ENCODE data around the gene CSNK2A2.

The CSNK2A2 gene

GRCh38 chr16:58198022-58198683 lies at the start of gene CSNK2A2:
CSNK2A2 (minus strand) TSS chr16:58198106; CDS start chr16:58197736, 370 bp downstream.
- no peaks in the 10 kb centered on the region for H4K20me1 ChIP-seq (ENCODE audit: low read depth, low read length)
- H3K79me2 ChIP-seq (ENCODE audit: insufficient read depth, low read length): peaks cover 21% of the 10 kb centered on the region
- no peak within 1 kb of the TSS for H3K27ac ChIP-seq (ENCODE audit: low read depth, low read length)
- no peak for TF ChIP-seq EZH2phosphoT487 (conservative IDR thresholded peaks at IDR 0.05; ENCODE audit: low read length)
- TF ChIP-seq, protein P1, sequence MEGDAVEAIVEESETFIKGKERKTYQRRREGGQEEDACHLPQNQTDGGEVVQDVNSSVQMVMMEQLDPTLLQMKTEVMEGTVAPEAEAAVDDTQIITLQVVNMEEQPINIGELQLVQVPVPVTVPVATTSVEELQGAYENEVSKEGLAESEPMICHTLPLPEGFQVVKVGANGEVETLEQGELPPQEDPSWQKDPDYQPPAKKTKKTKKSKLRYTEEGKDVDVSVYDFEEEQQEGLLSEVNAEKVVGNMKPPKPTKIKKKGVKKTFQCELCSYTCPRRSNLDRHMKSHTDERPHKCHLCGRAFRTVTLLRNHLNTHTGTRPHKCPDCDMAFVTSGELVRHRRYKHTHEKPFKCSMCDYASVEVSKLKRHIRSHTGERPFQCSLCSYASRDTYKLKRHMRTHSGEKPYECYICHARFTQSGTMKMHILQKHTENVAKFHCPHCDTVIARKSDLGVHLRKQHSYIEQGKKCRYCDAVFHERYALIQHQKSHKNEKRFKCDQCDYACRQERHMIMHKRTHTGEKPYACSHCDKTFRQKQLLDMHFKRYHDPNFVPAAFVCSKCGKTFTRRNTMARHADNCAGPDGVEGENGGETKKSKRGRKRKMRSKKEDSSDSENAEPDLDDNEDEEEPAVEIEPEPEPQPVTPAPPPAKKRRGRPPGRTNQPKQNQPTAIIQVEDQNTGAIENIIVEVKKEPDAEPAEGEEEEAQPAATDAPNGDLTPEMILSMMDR (IDR thresholded peaks at IDR 0.05; ENCODE audit: insufficient read depth, low read length, poor library complexity, severe bottlenecking): no peak
- H3K36me3 ChIP-seq (ENCODE audit: low read length): peaks cover 21% of the 10 kb centered on the region
- H2AFZ ChIP-seq (ENCODE audit: low read depth, low read length, severe bottlenecking): peak within 1 kb of the TSS; percentile 97
- peak within 1 kb of the TSS; percentile 87 for H3K9ac ChIP-seq (ENCODE audit: low read length)
- H3K4me3 ChIP-seq (ENCODE audit: insufficient read depth, low read length, poor library complexity, severe bottlenecking): peak within 1 kb of the TSS; percentile 97
- H3F3A ChIP-seq (ENCODE audit: insufficient read depth): no peaks in the 10 kb centered on the region
- no peaks in the 10 kb centered on the region for H3K9me3 ChIP-seq (ENCODE audit: insufficient read depth, low read length)
- H3K4me2 ChIP-seq (ENCODE audit: low read depth, low read length, poor library complexity, severe bottlenecking): peak within 1 kb of the TSS; percentile 95
- no peaks in the 10 kb centered on the region for H3K9me2 ChIP-seq (replicated peaks; ENCODE audit: insufficient read depth, low read length)
- no peaks in the 10 kb centered on the region for H3K27me3 ChIP-seq (ENCODE audit: low read length)

GRCh38 chr16:58243528-58244004 lies 45.7 kb upstream of the CSNK2A2 start:
- Histone ChIP-seq H2AFZ (ENCODE audit: low read depth, low read length, severe bottlenecking) (no peak overlapping the region), H3K4me3 (ENCODE audit: insufficient read depth, low read length, poor library complexity, severe bottlenecking) (no peak overlapping the region), H3K27me3 (ENCODE audit: low read length) (no peaks in the 10 kb centered on the region), H3K36me3 (ENCODE audit: low read length) (no peaks in the 10 kb centered on the region), H3F3A (ENCODE audit: insufficient read depth) (no peaks in the 10 kb centered on the region), H3K9me2 (replicated peaks; ENCODE audit: insufficient read depth, low read length) (no peaks in the 10 kb centered on the region), H3K27ac (ENCODE audit: low read depth, low read length) (no peak overlapping the region), H4K20me1 (ENCODE audit: low read depth, low read length) (no peaks in the 10 kb centered on the region), H3K9me3 (ENCODE audit: insufficient read depth, low read length) (no peaks in the 10 kb centered on the region), H3K9ac (ENCODE audit: low read length) (no peak overlapping the region), H3K4me2 (ENCODE audit: low read depth, low read length, poor library complexity, severe bottlenecking) (peak overlapping the region; percentile 29), H3K79me2 (ENCODE audit: insufficient read depth, low read length) (no peaks in the 10 kb centered on the region)
- TF ChIP-seq EZH2phosphoT487 (conservative IDR thresholded peaks at IDR 0.05; ENCODE audit: low read length): no peak
- TF ChIP-seq, protein P1 (IDR thresholded peaks at IDR 0.05; ENCODE audit: insufficient read depth, low read length, poor library complexity, severe bottlenecking): no peak

GRCh38 chr16:58236831-58237230 lies 38.9 kb upstream of the CSNK2A2 start:
- Histone ChIP-seq H2AFZ (ENCODE audit: low read depth, low read length, severe bottlenecking) (peak overlapping the region; percentile 97), H3K9me3 (ENCODE audit: insufficient read depth, low read length) (no peaks in the 10 kb centered on the region), H3K27ac (ENCODE audit: low read depth, low read length) (no peak overlapping the region), H3K9ac (ENCODE audit: low read length) (0 out of 2 replicates have a peak overlapping the region, but pooled peaks have one; percentile 62), H4K20me1 (ENCODE audit: low read depth, low read length) (no peaks in the 10 kb centered on the region), H3K4me3 (ENCODE audit: insufficient read depth, low read length, poor library complexity, severe bottlenecking) (no peak overlapping the region), H3K9me2 (replicated peaks; ENCODE audit: insufficient read depth, low read length) (no peaks in the 10 kb centered on the region), H3K36me3 (ENCODE audit: low read length) (no peaks in the 10 kb centered on the region), H3K79me2 (ENCODE audit: insufficient read depth, low read length) (no peaks in the 10 kb centered on the region), H3F3A (ENCODE audit: insufficient read depth) (no peaks in the 10 kb centered on the region), H3K4me2 (ENCODE audit: low read depth, low read length, poor library complexity, severe bottlenecking) (peak overlapping the region; percentile 78), H3K27me3 (ENCODE audit: low read length) (no peaks in the 10 kb centered on the region)
- no peak for TF ChIP-seq EZH2phosphoT487 (conservative IDR thresholded peaks at IDR 0.05; ENCODE audit: low read length)
- TF ChIP-seq, protein P1 (IDR thresholded peaks at IDR 0.05; ENCODE audit: insufficient read depth, low read length, poor library complexity, severe bottlenecking): no peak
